K562 (cell line): ENCODE measurements around the gene METTL22. TPM values are rescaled to one million over a fixed set of nuclear protein-coding genes. Genes with fewer than 3 reads are reported as not detected.

Source experiments
- ATAC-seq: fragments of 200-7000 bp; cut with Tn5 transposase; 3 replicates; pipeline ENCODE4 v1.9.1; 2020; ENCODE audit warnings: moderate library complexity
- BruUV-seq: library from RNA; stranded (reverse); fragments of 400-500 nt; replicated peaks from 2 replicates; lab custom pipeline; 2021; lab: Mats Ljungman, UMichigan
- CTCF ChIA-PET: fragments of 300-600 bp; formaldehyde crosslinking; extraction: SDS; loops from one replicate; lab custom pipeline; 2021; ENCODE audit warnings: low intra/inter-chr PET ratio; lab: Yijun Ruan, JAX
- POLR2A ChIA-PET: fragments of 300-600, 350-650 bp; sonication (Branson Sonifier 250); formaldehyde crosslinking; extraction: SDS; loops from one replicate; lab custom pipeline; 2021; ENCODE audit warnings: antibody characterized with exemption, inconsistent platforms; lab: Yijun Ruan, JAX
- DNase-seq, 4 experiments: peaks; one replicate each; pipeline versions ENCODE4 v3.0.0 to v3.0.0-alpha.2; 2011 to 2018; ENCODE audit warnings: low spot score in 3 of 4, mixed read lengths in 3 of 4; ENCODE audit errors: extremely low read depth in 1 of 4
- FAIRE-seq: peaks from 2 replicates; lab custom pipeline; 2011; peaks lifted over from hg19 to GRCh38; lab: Jason Lieb, UNC
- H2AFZ ChIP-seq: 2 replicates; pipeline ENCODE4 v1.6.0; 2011; ENCODE audit warnings: low read depth, low read length, control low read depth, inconsistent platforms
- H3K27ac ChIP-seq: fragments of 200-600 bp; 3 replicates; pipeline ENCODE4 v1.8.0; 2011; ENCODE audit warnings: low read depth, mild to moderate bottlenecking, control low read depth, inconsistent platforms, low read length, moderate library complexity, mixed read lengths; ENCODE audit errors: extremely low read depth
- H3K27me3 ChIP-seq, 2 experiments: fragments of 300-600 bp in 1 of 2; 2 replicates in 1 of 2; 3 replicates in 1 of 2; pipeline versions ENCODE4 v1.6.0 to v1.8.0; 2011; ENCODE audit warnings: inconsistent platforms in 2 of 2, low read length in 2 of 2, mild to moderate bottlenecking in 1 of 2, mixed read lengths in 1 of 2, moderate library complexity in 1 of 2; ENCODE audit not compliant: control insufficient read depth in 2 of 2, insufficient read depth in 2 of 2
- H3K36me3 ChIP-seq: fragments of 300-600 bp; 3 replicates; pipeline ENCODE4 v1.8.0; 2011; ENCODE audit warnings: mild to moderate bottlenecking, low read length, inconsistent platforms; ENCODE audit not compliant: control insufficient read depth, insufficient read depth
- H3K4me1 ChIP-seq, 2 experiments: fragments of 200-600 bp in 1 of 2; replicated peaks in 1 of 2; 2 replicates in 1 of 2; 3 replicates in 1 of 2; pipeline versions ENCODE4 v1.5.1 to v1.8.0; 2011; ENCODE audit warnings: inconsistent platforms in 2 of 2, low read length in 2 of 2, mild to moderate bottlenecking in 1 of 2, mixed read lengths in 1 of 2, moderate library complexity in 1 of 2; ENCODE audit not compliant: control insufficient read depth in 2 of 2, insufficient read depth in 2 of 2
- H3K4me2 ChIP-seq: 2 replicates; pipeline ENCODE4 v1.6.1; 2011; ENCODE audit warnings: low read length, control low read depth, inconsistent platforms, mixed read lengths; ENCODE audit not compliant: insufficient read depth
- H3K4me3 ChIP-seq: fragments of 200-600 bp; sonication (generic), shearing (Covaris generic); 2 replicates; pipeline ENCODE4 v1.5.1; 2016; ENCODE audit warnings: control low read depth, inconsistent platforms
- H3K79me2 ChIP-seq: fragments of 200-600 bp; 3 replicates; pipeline ENCODE4 v1.8.0; 2011; ENCODE audit warnings: low read length, inconsistent platforms; ENCODE audit not compliant: control insufficient read depth, insufficient read depth
- H3K9ac ChIP-seq, 2 experiments: 2 replicates each; pipeline versions ENCODE4 v1.6.0 to v1.6.1; 2011; ENCODE audit warnings: low read depth in 2 of 2, low read length in 2 of 2, control low read depth in 1 of 2, inconsistent platforms in 1 of 2, mild to moderate bottlenecking in 1 of 2, mixed read lengths in 1 of 2; ENCODE audit not compliant: insufficient read depth in 1 of 2
- H3K9me1 ChIP-seq: one replicate; pipeline ENCODE4 v1.6.0; 2011; ENCODE audit warnings: inconsistent platforms, mild to moderate bottlenecking, low read length, moderate library complexity; ENCODE audit not compliant: control insufficient read depth, insufficient read depth
- H3K9me3 ChIP-seq: replicated peaks from 2 replicates; pipeline ENCODE4 v1.5.1; 2011; ENCODE audit warnings: low read depth, low read length, inconsistent platforms; ENCODE audit not compliant: control insufficient read depth, insufficient read depth
- H4K20me1 ChIP-seq: replicated peaks from 2 replicates; pipeline ENCODE4 v1.6.1; 2011; ENCODE audit warnings: low read length, inconsistent platforms, mixed read lengths; ENCODE audit not compliant: control insufficient read depth, insufficient read depth
- CEBPG ChIP-seq, 3 experiments: fragments of 200-800 bp in 1 of 3; sonication (Bioruptor generic) in 1 of 3; sonication (generic) in 1 of 3; formaldehyde crosslinking in 1 of 3; IDR thresholded peaks in 2 of 3; conservative IDR thresholded peaks in 1 of 3; 2 replicates each; pipeline versions ENCODE4 v1.6.1 to v1.8.0; 2016 to 2022; ENCODE audit warnings: missing compliant biosample characterization in 2 of 3, missing genetic modification characterization in 2 of 3, mild to moderate bottlenecking in 1 of 3, missing genetic modification reagents in 1 of 3
- KDM5B ChIP-seq: fragments of 200-600 bp; sonication (generic); IDR thresholded peaks from 2 replicates; pipeline ENCODE4 v1.6.1; 2012; ENCODE audit warnings: low read depth, mild to moderate bottlenecking, moderate library complexity, low read length, control low read depth, inconsistent platforms; ENCODE audit not compliant: insufficient replicate concordance
- SRSF9 ChIP-seq: fragments of 200-400 bp; formaldehyde crosslinking; IDR thresholded peaks from 2 replicates; pipeline ENCODE4 v1.6.1; 2017; ENCODE audit warnings: low read depth, low read length, borderline replicate concordance
- THRAP3 ChIP-seq: fragments of 450-650 bp; IDR thresholded peaks from 2 replicates; pipeline ENCODE4 v1.6.1; 2016; ENCODE audit warnings: mild to moderate bottlenecking, inconsistent platforms, borderline replicate concordance
- ZC3H8 ChIP-seq: fragments of 450-650 bp; IDR thresholded peaks from 2 replicates; pipeline ENCODE4 v1.6.1; 2017
- ZNF140 ChIP-seq: fragments of 250-450 bp; sonication (Bioruptor Pico); IDR thresholded peaks from 2 replicates; pipeline ENCODE4 v1.8.0; 2021; ENCODE audit warnings: moderate library complexity, mild to moderate bottlenecking, inconsistent platforms
- WGBS: fragments of 100-300 bp; shearing (Covaris generic); methylation state at CpG from one replicate; pipeline ENCODE4 v1.1.6; 2016; ENCODE audit warnings: low coverage, mixed read lengths; ENCODE audit not compliant: insufficient coverage; ENCODE audit errors: missing lambda C conversion rate; 5-methylcytosine and 5-hydroxymethylcytosine counted together
- in situ Hi-C: fragments of 300-500 bp; cut with MboI; formaldehyde crosslinking; loops from 4 replicates; pipeline ENCODE4 v1.15.0; 2018; ENCODE audit warnings: inconsistent platforms, mixed read lengths
- intact Hi-C: fragments of 100-400 bp; cut with micrococcal nuclease; formaldehyde crosslinking; loops from 2 replicates; pipeline ENCODE4 v1.14.2; 2022
- polyA plus RNA-seq, 8 experiments: library from polyadenylated mRNA; depleted of rRNA in 4 of 8; stranded (reverse) in 5 of 8; unstranded in 3 of 8; fragments of >200 nt; fragmentation: Nextera tagmentation in 2 of 8; fragmentation: Illumina TruSeq in 1 of 8; extraction: Ambion mirVana in 2 of 8; extraction: Trizol in 1 of 8; gene quantifications; 2 replicates each; pipeline versions ENCODE4 v1.2.1 to v1.2.3, GENCODE V29; 2011 to 2014; ENCODE audit warnings: inconsistent platforms in 1 of 8, missing spikeins in 1 of 8
- total RNA-seq, 7 experiments: library from RNA; depleted of rRNA in 6 of 7; stranded (reverse); fragments of >200 nt in 6 of 7; fragmentation: Illumina TruSeq in 2 of 7; extraction: Trizol in 2 of 7; gene quantifications; 2 replicates each; pipeline versions ENCODE4 v1.2.1 to v1.2.3, GENCODE V29; 2011 to 2021; ENCODE audit warnings: low replicate concordance in 1 of 7
- TF ChIP-seq, protein P1 (sequence below): IDR thresholded peaks from 2 replicates; pipeline ENCODE4 v1.6.1; 2011; ENCODE audit warnings: borderline replicate concordance, low read depth, mild to moderate bottlenecking, moderate library complexity, low read length; ENCODE audit not compliant: insufficient read depth, poor library complexity, severe bottlenecking
- TF ChIP-seq, protein P2 (sequence below): fragments of 250-450 bp; sonication (Bioruptor Pico); IDR thresholded peaks from 2 replicates; pipeline ENCODE4 v1.5.1; 2021; ENCODE audit warnings: mild to moderate bottlenecking

METTL22 gene
- total and polyA plus RNA-seq, 9 of the 15 experiments (the other 6 are each of a cell fraction or from before 2014, with no cell fraction given) = 6.9 to 33.2 (median 18.5) TPM

DNA sequence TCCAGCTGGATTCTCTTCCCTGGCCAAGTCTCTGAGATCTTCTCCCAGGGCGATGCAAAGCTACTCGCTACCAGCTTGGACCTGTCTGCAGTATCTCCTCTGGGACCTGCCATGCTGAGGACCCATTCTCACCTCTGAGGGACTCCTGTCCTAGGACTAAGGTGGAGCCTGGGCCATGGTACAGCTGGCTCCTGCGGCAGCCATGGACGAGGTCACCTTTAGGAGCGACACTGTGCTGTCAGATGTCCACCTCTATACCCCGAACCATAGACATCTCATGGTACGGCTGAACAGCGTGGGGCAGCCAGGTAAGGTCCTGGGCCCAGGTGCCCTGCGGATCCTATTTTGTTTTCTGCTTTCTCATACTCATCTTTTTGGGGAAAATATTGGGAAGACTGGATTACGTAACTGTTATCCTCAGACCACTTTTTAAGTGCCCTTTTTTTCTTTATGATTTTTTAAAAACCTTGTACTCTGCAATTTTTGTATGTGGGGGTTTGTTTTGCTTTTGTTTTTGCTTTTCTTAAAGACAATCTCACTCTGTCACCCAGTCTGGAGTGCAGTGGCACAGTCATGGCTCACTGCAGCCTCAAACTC is 4.1 kb downstream of the METTL22 start:
- Histone ChIP-seq H3K27ac (no peak overlapping the region), H3K36me3 (peaks cover 61% of the 10 kb centered on the region; the same call in 2 of the 3 replicates), H3K9me1 (no peaks in the 10 kb centered on the region), H3K9ac (no peak overlapping the region), H3K27me3 (no peaks in the 10 kb centered on the region), H2AFZ (no peak overlapping the region), H3K4me1 (peaks cover 3 to 6% of the 10 kb centered on the region in 2 experiments; a peak in 3 of 5 replicates), H3K4me3 (no peak overlapping the region), H4K20me1 (0 out of 2 replicates have a peak, but pooled peaks cover 8% of the 10 kb centered on the region), H3K4me2 (no peak overlapping the region), H3K79me2 (peaks cover 31% of the 10 kb centered on the region), H3K9me3 (no peaks in the 10 kb centered on the region)
- no peak for TF ChIP-seq CEBPG (CRISPR knock-in tag; IDR thresholded peaks at IDR 0.05)
- no peak for TF ChIP-seq CEBPG (tag; conservative IDR thresholded peaks at IDR 0.05 in 1 of 2, IDR thresholded peaks at IDR 0.05 in 1 of 2)
- TF ChIP-seq ZNF140 (CRISPR knock-in tag) = no peak
- TF ChIP-seq THRAP3 = no peak
- TF ChIP-seq, protein P1, sequence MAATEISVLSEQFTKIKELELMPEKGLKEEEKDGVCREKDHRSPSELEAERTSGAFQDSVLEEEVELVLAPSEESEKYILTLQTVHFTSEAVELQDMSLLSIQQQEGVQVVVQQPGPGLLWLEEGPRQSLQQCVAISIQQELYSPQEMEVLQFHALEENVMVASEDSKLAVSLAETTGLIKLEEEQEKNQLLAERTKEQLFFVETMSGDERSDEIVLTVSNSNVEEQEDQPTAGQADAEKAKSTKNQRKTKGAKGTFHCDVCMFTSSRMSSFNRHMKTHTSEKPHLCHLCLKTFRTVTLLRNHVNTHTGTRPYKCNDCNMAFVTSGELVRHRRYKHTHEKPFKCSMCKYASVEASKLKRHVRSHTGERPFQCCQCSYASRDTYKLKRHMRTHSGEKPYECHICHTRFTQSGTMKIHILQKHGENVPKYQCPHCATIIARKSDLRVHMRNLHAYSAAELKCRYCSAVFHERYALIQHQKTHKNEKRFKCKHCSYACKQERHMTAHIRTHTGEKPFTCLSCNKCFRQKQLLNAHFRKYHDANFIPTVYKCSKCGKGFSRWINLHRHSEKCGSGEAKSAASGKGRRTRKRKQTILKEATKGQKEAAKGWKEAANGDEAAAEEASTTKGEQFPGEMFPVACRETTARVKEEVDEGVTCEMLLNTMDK = no peak
- no peak for TF ChIP-seq SRSF9
- TF ChIP-seq KDM5B = no peak
- TF ChIP-seq, protein P2, sequence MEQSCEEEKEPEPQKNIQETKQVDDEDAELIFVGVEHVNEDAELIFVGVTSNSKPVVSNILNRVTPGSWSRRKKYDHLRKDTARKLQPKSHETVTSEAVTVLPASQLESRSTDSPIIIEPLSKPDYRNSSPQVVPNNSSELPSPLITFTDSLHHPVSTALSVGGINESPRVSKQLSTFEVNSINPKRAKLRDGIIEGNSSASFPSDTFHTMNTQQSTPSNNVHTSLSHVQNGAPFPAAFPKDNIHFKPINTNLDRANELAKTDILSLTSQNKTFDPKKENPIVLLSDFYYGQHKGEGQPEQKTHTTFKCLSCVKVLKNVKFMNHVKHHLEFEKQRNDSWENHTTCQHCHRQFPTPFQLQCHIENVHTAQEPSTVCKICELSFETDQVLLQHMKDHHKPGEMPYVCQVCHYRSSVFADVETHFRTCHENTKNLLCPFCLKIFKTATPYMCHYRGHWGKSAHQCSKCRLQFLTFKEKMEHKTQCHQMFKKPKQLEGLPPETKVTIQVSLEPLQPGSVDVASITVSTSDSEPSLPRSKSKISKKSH (CRISPR knock-in tag) = no peak
- TF ChIP-seq ZC3H8 = no peak
- BruUV-seq = no TSS peak
- no peak for ATAC-seq
- FAIRE-seq = no peak
- WGBS = 96% methylated on average over 10 of the region's 10 CpGs
- CTCF ChIA-PET = no interaction called here
- intact Hi-C loops = no loop called here
- no peak for DNase-seq
- in situ Hi-C loops = no loop called here
- POLR2A ChIA-PET = interaction anchor here (0.9 kb wide), 1 partner anchor 29 kb away, joined by 3 read pairs; no protein-coding TSS in a partner anchor
